Stimulated activated CD8-positive, alpha-beta memory T cell treated with anti-CD3 and anti-CD28 coated beads, Interleukin-7, amount 100 ng/mL, for 48 hours (primary cell): ENCODE data around the gene CHMP6.

Experiments used
- DNase-seq, 2 donors: peaks; one replicate each; pipeline ENCODE4 v3.0.0-alpha.2; 2020; ENCODE audit warnings: low read depth in 1 of 2; ENCODE audit errors: extremely low read depth in 1 of 2

CHMP6 gene

DNA sequence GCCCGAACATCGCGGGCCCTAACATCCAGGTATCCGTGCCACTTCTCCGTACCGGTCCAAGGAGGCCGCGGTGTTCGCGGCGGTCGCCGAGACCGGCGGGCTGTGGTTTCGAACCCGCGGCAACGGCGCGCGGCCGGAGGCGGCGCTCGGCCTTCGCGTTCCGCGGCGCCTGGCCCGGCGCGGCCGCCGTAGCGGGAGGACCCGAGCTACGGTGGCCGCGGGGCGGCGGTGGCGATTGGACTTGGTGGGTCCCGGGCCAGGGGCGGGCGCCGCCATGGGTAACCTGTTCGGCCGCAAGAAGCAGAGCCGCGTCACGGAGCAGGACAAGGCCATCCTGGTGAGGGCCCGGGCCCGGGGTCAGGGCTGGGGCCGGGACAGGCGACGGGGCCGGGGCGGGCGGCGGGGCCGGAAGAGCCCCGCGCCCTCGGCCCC lies at the start of gene CHMP6:
Gene CHMP6, plus strand, starts transcription at position 197 of the 432 bp plus-strand sequence. Its CDS starts 78 bp downstream, at position 275.
- peak in 1 of 2 donors; percentile 54 for DNase-seq

DNA sequence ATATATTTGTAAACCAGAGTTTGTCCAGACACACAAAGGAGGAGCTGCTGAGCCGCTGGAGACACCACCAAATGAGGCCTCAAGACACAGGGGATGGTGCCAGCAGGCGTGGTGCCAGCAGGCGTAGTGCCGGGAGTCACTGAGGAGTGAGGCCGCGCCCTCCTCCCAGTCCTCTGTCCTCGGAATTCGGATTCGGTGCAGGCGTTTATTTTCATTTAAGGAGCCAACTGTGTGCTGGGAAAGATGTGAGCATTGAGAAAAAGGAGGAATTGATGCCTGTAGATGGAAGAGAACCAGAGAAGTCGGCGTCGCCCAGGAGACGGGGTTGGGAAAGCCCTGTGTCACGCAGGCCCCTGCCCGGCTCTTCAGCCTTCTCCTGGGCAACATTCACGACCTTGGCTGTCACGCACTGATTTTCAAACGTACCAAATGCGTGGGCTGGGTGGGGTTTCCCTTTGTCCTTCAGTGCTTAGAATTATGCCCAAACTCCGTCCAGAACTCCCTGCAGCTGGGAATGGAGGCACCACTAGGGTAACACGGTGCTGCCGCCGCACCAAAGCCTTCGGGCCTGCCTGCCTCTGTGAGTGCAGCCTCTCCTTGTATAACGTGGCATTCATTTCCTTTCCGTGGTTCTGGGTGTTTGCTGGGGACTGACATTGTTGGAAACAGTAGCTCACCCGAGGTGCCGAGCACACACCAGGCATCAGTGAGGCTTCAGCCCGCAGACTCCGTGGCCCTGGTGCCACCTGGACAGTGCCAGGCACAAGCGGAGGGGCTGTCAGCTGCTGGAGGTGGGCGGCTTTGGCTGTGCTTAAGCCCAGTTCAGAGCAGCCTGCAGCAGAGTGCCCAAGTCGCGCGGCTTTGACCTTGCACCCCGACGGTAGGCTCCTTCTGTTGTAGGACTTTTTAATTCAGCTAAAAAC lies 49.0 kb upstream of the CHMP6 start:
- no peak for DNase-seq

DNA sequence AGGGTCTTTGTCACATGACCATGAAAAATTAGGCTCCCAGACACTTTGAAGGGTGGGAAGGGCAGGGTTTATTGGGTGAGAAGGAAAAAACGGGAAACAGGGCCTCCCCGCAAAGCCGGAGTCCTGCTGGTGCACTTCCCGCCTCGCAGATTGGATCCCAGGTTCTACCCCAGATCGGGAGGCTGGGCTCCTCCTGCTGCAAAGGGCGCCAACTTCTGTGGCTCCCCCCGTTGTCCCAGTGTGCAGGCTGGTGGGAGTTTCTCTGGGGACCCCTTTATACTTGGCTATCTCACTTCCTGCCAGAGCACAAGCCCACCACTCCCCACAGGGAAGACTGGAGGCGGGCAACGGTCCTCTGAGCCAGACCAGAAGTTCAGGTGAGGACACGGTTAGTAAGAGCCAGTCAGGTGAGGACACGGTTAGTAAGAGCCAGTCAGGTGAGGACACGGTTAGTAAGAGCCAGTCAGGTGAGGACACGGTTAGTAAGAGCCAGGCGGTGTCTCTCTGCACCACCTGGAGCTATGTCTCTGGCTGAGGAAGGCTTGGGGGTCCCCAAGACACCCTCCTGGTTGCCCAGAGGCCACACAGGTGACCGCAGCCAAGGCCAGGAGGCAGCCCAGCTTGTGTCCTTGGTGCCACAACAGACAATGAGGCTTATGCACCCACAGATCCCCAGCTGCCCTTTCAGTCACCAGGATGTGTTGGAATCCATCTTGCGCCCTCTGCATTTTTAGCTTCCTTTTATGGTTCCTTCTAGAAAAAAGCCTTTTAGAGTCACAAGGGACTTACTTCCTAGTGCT lies 48.1 kb upstream of the CHMP6 start:
- DNase-seq = no peak

DNA sequence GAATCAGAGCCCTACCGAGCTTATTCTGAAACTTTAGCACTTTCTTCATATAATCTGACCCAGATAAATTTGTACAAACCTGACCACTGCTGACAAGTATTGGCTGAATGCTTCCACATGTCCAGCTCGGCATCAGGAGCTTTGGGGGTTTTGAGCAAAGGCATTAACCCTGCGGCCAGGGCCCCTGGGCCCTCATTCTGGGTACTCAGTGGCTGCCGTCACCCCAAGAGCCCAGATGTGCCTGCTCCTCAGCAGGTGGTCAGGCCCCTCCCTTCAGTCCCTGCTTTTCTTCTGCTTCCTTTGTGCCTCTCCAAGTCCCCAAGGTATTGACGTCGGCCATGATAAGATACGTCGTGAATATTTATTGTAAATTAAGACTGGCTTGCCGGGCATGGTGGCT lies 47.3 kb upstream of the CHMP6 start:
- DNase-seq = no peak

DNA sequence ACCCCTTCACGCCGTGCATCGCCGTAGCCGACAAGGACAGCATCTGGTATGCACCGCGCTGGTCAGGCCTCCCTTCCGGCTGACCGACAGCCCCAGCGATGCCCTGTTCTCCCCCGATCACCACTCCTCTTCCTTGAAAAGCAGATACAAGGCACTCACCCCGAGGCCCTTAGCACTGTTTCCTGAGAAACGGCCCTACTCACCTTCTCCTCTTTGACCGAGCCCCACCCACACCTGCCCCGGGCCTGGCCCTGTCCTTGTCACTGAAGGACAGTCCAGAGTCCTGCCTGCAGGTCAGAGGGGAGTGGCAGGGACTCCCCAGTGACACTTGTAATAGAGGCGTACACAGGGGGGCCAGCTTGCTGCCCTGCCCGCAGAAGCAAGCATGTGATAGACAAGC lies 45.9 kb upstream of the CHMP6 start:
- no peak for DNase-seq

DNA sequence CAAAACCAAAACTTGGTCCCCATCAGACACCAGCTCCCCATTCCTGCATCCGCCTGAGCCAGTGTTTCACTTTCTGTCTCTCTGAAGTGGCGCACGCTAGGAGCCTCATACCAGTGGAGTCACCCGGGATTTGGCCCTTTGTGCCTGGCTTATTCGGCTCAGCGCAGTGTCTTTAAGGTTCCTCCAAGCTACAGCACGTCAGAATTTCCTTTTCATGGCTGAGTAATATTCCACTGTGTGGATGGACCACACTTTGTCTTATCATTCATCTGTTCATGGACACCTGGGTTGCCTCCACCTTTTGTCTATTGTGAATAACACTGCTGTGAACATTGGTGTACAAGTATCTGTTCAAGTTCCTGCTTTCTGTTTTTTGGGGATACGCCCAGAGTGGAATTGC lies 45.2 kb upstream of the CHMP6 start:
- DNase-seq = no peak

DNA sequence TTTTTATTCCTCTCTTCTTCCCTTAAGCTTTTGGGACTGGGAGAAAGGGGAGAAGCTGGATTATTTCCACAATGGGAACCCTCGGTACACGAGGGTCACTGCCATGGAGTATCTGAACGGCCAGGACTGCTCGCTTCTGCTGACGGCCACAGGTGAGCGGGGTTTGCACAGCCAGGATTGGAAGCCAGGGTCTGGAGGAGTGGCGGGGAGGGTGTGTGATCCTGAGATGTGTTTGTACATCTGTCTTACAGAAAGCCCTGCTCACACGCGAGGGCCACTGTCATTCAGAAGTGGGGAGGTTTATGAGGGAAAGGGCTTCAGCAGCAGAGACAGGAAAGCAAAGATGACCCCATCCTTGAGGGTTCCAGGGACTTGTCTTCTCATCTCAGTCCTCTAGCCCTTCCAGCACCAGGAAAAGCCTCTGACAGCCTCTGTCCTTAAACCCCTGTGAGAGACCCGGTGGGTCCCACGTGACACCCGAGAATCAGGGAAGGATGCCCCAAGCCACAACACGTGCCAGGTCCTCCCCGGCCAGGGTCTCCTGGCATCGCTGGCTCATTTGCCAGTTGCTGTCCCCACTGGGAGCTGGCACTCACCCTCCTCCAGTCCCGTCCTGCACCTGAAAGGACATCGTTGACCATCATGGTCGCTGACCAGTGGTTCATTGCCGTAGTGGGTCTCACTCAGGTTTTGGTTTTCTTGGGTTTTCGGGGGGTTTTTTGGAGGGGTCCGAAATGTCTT lies 44.3 kb upstream of the CHMP6 start:
- DNase-seq = no peak

DNA sequence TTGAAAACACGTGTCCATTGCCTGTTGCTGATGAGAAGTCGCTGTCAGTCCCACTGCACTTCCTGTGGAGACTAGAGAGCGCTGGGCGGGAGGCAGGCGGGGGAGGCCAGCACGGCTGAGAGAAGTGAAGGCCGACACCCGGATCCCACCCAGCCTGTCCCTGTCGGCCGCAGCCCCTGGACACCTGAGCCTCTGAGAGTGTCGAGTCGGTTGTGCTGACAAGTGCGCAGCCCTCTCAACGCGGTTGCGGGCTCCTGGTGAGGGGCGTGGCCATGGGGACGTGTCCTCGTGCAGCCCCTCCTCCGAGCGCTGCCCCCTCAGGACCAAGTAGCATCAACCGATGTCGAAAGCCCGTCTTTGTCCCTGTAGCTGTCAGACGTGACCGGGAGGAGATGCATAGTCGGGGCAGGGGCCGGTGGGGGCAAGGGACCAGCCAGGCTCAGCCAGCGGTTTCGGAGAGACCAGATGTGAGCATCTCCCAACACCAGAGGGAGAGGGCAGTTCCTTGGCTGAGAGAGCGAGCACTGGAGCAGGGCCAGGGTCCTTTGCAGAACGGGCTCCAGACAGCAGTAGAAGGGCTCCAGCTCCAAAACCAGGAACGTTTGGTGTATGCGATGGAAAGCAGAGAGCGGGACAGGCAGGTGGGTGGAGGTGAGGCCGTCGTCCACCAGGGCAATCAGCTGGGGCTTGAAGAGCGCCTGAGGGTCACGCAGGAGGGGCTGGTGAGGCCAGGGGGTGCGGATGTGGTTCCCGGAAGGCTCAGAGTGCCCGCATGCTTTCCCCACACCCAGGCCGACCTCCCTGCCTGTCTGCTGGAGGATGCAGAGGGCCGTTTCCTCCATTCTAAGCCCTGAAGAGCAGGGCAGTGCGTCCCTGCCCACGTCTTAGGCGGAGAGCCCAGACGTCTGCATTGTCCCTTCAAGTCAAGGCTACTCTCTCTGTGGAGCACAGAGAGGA lies 43.3 kb upstream of the CHMP6 start:
- no peak for DNase-seq

DNA sequence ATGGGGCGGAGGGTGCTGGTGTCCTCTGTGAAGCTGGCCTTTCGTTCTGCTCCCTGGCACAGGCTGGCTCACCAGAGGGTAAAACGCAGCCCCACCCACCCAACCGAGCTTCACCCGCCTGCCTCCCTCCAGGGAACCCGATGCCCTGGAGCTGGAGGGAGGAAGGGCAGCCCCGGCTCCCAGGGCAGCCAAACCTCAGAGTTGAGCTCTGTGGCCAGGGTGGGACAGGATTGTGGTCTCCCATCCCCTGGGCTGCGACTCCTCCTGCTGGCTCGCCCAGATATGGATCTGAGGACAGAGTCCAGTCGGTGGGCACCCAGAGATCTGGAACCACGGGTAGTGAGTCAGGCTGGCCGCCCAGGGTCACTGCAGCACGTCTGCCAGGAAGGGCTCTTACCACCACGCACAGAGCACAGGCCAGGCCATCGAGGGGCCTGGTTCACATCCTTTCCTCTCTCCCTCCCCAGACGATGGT lies 42.6 kb upstream of the CHMP6 start:
- DNase-seq = no peak

DNA sequence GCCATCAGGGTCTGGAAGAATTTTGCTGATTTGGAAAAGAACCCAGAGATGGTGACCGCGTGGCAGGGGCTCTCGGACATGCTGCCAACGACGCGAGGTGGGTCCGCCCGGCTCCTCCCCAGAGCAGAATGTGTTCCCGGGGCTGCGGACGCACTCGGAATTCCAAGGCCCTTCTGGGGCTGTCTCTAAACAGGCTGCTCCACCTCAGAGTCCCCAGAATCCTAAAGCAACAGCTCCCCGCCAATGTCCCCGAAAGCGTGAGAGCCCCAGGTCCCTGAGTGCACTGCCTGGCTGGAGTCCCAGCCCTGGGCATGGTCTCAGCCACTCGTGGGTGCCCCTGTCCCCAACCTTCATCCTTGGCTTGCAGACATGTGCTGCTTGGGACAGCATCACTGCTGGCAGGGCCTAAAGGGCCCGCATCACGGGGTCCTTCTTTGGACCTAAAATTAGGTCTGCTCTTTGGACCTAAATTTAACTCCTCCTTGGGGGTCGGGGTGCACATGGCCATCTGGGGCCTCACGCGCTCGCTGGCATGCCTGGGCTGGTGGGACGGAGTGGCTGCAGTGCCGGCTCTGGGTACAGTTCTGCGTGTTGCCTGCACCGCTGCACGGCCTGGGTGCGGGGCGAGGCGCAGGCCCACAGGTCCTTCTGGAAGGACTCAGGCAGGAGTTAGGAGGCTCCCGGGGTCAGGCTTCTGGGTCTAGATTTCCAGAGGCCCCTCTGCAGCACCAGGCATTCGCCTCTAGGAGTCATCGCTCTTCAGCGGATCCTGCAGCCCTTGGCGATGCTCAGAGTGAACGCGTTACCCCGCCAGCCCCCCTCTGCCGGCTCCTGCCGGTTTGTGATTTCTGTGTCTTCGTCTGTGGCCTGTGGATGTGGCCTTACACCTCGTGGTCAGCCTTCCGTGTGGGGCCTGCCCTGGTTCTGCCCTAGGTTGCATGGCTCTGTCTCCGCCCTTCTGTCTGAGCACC lies 41.9 kb upstream of the CHMP6 start:
- no peak for DNase-seq

DNA sequence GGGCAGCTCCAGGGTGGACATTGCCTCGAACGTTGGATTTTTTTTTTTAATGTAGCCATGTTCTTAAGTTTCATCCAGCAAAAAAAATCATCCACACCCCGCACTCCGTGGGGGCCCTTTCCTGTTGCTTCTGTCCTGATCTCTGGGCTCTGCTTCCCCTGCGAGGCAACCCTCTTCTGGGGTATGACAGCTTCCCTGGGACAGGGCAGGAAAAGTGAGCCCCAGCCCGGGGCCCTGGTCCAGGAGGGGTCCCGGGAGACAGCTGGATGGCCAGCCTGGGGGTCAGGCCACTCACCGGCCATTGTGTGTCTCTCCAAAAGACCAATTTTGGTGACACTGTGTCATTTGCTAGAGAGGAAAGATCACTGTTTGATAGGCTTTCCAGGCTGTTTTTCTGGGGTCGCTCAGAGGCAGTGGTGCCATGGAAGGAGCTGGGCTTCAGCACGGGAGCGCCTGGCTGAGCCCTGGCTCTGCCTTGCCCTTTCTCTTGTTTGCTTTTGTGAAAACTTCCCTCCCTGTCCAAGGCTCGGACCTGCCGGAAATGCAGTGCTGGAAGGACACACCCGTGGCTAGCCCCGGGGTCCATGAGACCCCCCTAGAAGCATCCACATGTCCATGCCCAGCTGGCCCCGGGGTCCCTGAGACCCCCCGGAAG lies 41.0 kb upstream of the CHMP6 start:
- no peak for DNase-seq

DNA sequence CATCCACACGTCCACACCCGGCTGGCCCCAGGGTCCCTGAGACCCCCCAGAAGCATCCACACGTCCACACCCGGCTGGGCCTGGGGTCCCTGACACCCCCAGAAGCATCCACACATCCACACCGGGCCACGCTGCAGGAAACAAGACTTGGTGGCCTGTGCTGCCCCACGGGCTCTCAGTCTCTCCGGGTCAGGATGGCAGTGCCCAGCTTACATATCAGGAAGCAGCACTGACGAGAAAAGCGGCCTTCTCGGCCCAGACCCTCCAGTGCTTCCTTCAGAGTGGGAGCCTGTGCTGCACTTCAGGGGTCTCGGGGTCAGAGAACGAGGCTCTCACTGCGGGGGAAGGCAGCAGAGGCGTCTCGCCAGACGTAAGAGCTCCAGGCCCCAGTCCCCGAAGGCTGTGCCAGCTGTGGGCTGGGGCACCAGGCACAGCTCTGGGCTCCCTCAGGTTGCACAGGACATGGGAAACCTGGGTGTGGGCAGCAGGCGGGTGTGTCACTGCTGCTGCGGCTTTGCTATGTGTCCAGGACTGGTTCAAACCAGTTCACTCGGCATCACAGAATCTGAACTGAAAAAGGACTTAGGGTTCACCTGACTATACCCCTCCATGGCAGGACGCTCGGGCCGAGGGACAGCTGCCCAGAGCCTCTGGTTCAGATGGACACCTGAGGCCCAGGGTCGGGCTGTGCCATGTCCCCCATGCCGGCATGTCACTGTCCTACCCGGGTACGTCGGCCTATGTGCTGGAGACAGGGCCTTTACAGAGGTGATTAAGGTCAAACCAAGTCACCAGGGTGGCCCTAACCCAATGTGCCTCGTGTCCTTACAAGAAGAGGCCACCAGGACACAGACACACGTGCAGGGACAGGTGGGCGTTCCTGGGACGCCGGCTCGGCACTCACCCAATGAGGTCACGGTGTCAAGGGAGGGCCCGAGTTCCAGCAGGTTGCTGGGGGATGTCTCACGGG lies 40.2 kb upstream of the CHMP6 start:
- DNase-seq = no peak

DNA sequence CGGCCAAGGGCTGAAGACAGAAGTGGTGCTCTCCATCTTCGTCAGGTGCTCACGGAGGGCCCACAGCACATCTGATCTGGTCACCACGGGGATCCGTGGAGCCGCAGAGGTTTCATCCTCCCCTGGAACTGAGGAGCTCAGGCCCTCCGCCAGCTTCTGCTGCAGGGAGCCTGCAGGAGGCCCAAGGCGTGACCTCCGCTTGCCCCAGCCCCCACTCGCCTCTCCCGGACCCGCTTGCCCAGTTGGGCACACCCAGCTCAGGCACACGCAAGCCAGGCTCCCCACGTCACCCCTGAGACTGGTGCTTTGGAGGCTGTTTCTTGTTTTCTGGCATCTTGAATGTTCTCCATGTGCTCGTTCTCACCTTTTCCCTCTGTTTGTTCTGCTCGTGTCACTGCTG lies 39.4 kb upstream of the CHMP6 start:
- DNase-seq = no peak

DNA sequence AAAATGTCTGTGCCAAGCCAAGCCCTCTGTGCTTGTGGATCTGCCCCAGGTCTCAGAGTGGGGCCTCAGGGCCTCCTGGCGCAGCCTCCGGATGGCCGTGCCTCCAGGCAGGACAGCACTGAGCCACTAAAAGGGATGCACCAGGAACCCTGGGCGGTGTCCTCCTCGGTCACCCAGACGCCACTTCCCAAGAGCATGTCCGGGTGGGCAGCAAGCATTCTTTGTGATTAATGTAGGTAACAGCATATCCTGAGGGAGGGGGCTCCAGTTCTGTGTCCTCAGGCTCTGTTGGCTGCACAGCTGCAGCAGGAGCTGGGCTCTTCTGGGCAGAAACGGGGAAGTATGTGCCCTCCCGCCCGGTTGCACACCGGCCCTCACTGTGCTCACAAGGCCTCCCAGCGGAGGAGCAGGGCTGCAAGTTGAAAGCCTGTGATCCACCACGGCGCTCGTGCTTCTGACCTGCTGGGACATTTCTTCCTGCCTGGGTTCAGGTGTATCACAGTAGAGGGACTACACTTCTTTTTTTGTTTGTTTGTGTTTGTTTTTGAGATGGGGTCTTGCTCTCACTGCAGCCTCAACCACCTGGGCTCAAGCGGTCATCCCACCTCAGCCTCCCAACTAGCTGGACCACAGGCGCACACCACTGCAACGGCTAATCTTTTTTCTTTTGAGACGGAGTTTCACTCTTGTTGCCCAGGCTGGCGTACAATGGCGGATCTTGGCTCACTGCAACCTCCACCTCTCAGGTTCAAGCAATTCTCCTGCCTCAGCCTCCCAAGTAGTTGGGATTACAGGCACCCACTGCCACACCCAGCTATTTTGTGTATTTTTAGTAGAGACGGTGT lies 37.9 kb upstream of the CHMP6 start:
- no peak for DNase-seq

DNA sequence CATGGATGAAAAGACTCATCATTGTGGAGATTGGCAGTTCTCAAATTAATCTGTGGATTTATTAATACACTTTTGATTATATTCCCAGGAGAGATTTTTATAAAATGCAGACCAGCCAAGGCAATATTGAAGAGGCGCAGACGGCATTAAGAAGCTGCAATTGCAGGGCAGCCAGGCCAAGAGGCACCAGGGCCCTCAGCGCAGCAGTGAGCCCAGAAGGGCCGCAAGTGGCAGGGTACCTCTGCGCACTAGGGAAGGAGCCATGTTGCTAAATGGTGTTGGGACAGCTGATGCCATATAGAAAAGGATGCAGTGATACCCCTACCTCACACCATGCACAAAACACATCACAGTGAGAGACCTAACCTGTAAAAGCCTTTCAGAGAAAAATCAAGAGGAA lies 36.6 kb upstream of the CHMP6 start:
- no peak for DNase-seq

DNA sequence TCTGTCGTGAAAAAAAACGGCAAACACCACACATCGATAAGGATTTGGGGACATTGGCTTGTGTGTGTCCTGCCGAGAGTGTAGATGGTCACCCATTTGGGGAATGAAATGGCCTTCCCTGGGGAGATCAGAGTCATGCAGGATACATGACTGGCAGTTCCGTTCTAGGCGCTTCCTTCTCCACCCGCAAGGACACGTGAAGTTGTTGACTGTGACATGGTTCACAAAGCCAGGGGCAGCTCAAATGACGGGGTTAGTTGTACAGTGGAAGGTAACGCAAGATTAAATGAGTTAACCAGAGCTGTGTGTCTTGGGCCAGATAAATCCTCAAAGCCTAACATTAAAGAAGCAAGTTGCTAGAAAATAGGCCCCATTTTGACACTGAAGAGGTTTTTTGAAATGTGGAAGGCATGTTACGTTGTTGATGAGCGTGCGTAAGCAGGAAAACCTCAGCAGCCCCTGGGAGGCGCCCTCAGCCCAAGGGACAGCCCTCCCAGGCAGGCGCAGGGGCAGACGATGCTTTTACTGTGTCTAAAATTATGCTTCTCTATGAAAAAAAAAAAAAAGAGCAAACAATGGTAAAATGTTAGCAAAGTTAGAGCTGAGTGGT lies 35.9 kb upstream of the CHMP6 start:
- DNase-seq = no peak
